ENCODE results near the gene NAALADL2.

DNA sequence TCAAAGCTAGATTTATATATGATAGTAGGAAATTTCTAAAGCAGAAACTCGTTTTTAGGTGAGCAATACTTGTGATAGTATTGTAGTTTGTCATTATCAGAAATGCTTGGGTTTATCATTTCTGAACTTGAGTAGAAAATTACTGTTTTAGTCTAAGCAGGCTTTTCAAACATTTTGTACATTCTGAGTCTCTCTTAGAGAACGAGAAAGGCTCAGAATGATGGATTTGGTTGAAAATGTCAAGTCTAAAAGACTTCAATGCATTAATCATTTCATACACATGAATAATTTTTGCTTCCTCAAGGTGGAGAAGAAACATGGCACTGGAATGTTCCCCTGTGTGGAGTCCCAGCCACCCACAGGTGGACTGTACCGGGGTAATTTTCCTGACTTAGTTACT, 387.1 kb downstream of the NAALADL2 start:
- no peak for TF ChIP-seq POLR2A (IDR thresholded peaks at IDR 0.05)
- TF ChIP-seq, protein P1, sequence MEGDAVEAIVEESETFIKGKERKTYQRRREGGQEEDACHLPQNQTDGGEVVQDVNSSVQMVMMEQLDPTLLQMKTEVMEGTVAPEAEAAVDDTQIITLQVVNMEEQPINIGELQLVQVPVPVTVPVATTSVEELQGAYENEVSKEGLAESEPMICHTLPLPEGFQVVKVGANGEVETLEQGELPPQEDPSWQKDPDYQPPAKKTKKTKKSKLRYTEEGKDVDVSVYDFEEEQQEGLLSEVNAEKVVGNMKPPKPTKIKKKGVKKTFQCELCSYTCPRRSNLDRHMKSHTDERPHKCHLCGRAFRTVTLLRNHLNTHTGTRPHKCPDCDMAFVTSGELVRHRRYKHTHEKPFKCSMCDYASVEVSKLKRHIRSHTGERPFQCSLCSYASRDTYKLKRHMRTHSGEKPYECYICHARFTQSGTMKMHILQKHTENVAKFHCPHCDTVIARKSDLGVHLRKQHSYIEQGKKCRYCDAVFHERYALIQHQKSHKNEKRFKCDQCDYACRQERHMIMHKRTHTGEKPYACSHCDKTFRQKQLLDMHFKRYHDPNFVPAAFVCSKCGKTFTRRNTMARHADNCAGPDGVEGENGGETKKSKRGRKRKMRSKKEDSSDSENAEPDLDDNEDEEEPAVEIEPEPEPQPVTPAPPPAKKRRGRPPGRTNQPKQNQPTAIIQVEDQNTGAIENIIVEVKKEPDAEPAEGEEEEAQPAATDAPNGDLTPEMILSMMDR (IDR thresholded peaks at IDR 0.05 in 4 of 5, conservative IDR thresholded peaks at IDR 0.05 in 1 of 5) = no peak

Data from gastrocnemius medialis (tissue), 4 donors.